Neural progenitor cell (in vitro differentiated cells): ENCODE data around the gene LIMK1.

Experiments
- EZH2 ChIP-seq: fragments of 200-600 bp; sonication (generic); IDR thresholded peaks from 2 replicates; pipeline ENCODE4 v1.6.1; 2017; ENCODE audit warnings: antibody characterized with exemption, mild to moderate bottlenecking, moderate library complexity
- EZH2phosphoT487 ChIP-seq: fragments of 200-600 bp; sonication (generic); IDR thresholded peaks from 2 replicates; pipeline ENCODE4 v1.6.1; 2017; ENCODE audit warnings: antibody characterized with exemption
- TF ChIP-seq, protein P1 (sequence below): fragments of 200-600 bp; sonication (generic); IDR thresholded peaks from 2 replicates; pipeline ENCODE4 v1.5.1; 2017; ENCODE audit warnings: antibody characterized with exemption, mild to moderate bottlenecking

DNA sequence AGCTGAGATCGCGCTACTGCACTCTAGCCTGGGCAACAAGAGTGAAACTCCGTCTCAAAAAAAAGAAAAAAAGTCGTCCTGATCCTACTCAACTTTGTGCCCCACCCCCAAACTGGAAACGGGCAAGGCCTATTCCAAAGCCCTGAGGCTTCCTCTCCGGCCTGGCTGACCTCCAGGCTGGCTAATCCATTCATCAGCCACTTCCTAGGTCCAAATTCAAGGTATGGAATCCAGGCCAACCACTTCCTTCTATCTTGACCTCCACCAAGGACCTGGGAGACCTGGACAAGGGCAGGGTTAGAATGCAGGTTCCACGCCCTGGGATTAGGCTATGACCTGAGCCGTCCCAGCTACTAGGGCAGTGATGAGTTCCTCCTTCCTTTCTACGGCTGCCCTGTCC, 70.1 kb downstream of the LIMK1 start:
- TF ChIP-seq, protein P1, sequence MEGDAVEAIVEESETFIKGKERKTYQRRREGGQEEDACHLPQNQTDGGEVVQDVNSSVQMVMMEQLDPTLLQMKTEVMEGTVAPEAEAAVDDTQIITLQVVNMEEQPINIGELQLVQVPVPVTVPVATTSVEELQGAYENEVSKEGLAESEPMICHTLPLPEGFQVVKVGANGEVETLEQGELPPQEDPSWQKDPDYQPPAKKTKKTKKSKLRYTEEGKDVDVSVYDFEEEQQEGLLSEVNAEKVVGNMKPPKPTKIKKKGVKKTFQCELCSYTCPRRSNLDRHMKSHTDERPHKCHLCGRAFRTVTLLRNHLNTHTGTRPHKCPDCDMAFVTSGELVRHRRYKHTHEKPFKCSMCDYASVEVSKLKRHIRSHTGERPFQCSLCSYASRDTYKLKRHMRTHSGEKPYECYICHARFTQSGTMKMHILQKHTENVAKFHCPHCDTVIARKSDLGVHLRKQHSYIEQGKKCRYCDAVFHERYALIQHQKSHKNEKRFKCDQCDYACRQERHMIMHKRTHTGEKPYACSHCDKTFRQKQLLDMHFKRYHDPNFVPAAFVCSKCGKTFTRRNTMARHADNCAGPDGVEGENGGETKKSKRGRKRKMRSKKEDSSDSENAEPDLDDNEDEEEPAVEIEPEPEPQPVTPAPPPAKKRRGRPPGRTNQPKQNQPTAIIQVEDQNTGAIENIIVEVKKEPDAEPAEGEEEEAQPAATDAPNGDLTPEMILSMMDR: no peak
- TF ChIP-seq EZH2 (no peak), EZH2phosphoT487 (no peak)
